PC-9 (cell line): Measurements from ENCODE around the gene CCDC88C.

Source experiments
- CTCF ChIP-seq: fragments of 200-600 bp; sonication (generic); conservative IDR thresholded peaks from 2 replicates; pipeline ENCODE4 v1.6.1; 2017; ENCODE audit warnings: mixed run types, antibody characterized with exemption, mild to moderate bottlenecking, moderate library complexity
- EZH2 ChIP-seq: fragments of 200-600 bp; sonication (generic); IDR thresholded peaks from 2 replicates; pipeline ENCODE4 v1.8.0; 2017; ENCODE audit warnings: antibody characterized with exemption, low read depth

DNA sequence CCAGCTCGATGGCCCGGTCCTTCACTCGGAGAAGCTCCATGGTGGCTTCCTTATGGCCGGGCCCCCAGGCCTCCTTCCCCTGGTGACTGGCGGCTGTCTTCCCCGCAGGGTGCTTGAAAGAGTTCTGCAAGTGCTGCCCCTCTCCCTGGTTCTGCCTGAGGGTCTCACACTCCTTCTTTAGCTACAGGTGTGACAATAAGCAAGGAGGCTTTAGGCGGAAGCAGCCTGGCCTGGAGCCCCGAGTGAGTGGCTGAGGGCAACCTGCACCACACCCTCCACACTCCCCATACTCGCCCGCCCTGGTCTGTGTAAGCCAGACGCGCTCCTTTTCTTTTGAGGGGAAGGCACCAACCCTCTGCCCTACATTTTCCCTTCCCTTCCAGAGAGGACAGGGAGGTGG lies 110.6 kb downstream of the CCDC88C start:
- TF ChIP-seq CTCF: no peak
- no peak for TF ChIP-seq EZH2
